BJ (cell line): ENCODE data around the gene ADGRG3. TPM values are rescaled to one million over a fixed set of nuclear protein-coding genes. Genes with fewer than 3 reads are reported as not detected.

Experiments used
- CTCF ChIA-PET: fragments of 350-600 bp; formaldehyde crosslinking; extraction: SDS; loops from one replicate; lab custom pipeline; 2021; ENCODE audit warnings: antibody characterized with exemption, inconsistent platforms; lab: Yijun Ruan, JAX
- POLR2A ChIA-PET: fragments of 300-600 bp; sonication (Branson Sonifier 250); formaldehyde crosslinking; extraction: SDS; loops from one replicate; lab custom pipeline; 2021; ENCODE audit warnings: antibody characterized with exemption; lab: Charles Lee
- DNase-seq: peaks from one replicate; pipeline ENCODE4 v3.0.0-alpha.2; 2011; ENCODE audit warnings: low read depth
- H3K27me3 ChIP-seq: 2 replicates; pipeline ENCODE4 v1.6.0; 2011; ENCODE audit warnings: low read length; ENCODE audit not compliant: control insufficient read depth, insufficient read depth
- H3K36me3 ChIP-seq: 2 replicates; pipeline ENCODE4 v1.5.1; 2011; ENCODE audit warnings: low read length; ENCODE audit not compliant: control insufficient read depth, insufficient read depth
- H3K4me3 ChIP-seq: 2 replicates; pipeline ENCODE4 v1.5.1; 2011; ENCODE audit warnings: low read depth, mild to moderate bottlenecking, control low read depth, low read length
- CTCF ChIP-seq: IDR thresholded peaks from 2 replicates; pipeline ENCODE4 v1.5.1; 2011; ENCODE audit warnings: low read depth, mild to moderate bottlenecking, control low read depth, inconsistent platforms, low read length, moderate library complexity; ENCODE audit not compliant: insufficient read depth
- polyA plus RNA-seq: library from polyadenylated mRNA; depleted of rRNA; stranded (reverse); fragments of >200 nt; gene quantifications from 2 replicates; pipeline ENCODE4 v1.2.3, GENCODE V29; 2011

ADGRG3 gene
- polyA plus RNA-seq, 1 experiment: not detected

DNA sequence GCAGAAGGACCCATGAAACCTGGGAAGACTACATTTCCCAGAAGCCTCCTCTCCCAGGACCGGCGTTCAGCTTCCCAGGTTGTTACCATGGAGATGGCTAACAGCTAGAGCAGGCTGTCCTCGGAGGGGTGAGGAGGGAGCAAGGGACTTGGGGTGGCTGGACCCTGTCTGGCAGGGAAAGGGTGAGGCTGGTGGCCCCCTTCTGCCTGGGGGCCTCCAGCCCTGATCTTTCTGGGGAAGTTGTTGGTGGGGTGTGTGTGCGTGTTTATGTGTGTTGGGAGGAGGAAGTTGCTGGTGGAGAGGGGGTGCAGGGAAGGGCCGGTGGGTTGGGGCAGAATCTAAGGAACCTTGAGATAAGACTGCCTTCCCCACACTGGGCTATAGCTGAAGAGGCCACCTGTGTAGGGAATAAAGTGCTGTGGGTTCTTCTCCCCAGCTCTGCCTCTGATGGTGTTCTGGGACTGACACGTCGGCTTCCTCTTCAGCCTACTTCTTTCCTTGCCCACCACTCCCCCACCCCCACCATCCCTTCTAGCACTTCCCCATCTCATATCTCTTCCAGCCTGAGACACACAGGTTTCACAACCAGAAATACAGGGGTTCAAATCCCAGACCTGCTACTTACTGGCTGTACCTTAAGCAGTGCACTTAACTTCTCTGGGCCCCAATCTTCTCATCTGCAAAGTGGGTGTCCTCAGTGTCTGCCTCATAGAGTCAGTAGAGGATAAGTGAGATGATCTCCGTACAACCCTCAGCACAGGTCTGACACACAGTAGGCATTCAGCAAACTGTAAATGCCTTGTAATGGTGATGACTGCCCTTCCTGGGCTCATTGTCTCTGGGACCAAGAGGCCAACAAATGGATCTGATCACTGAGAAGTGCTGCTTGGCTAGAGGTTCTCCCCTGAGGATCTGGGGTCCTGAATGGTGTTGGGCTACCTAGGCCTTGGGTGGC lies 26.9 kb downstream of the ADGRG3 start, which contains the start of gene DRC7:
Gene DRC7, plus strand, starts transcription at position 82 of the 955 bp plus-strand sequence. CDS start 3,144 bp downstream, outside the sequence.
- TF ChIP-seq CTCF: no peak

DNA sequence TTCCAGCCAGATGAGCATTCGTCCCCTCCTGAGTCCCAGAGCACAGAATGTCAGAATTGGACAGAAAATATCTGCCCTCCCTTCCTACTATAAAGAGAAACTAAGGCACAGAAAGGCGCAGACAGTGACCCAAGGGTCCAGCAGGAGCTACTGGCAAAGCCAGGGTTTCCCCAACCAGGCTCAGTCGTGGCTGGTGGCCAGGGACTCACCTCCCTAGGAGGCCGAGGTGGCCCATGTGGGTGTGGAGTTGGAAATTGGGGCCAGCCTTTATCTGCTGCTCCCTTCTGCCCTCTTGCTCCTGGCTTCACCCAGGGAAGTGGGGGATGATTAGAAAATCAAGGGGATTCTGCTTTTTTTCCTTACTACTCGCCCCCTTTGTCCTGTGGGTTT lies 27.6 kb downstream of the ADGRG3 start:
- no peak overlapping the region for H3K4me3 ChIP-seq
- ChIA-PET CTCF (no interaction called here), POLR2A (no interaction called here)

More for the DNA sequence above, 26.9 kb downstream of the ADGRG3 start, which contains the start of gene DRC7:
- no peak within 1 kb of the TSS for H3K4me3 ChIP-seq
- ChIA-PET CTCF (interaction anchor here (0.7 kb wide), 1 partner anchor 12 kb away, joined by 3 read pairs; no protein-coding TSS in a partner anchor), POLR2A (no interaction called here)
- H3K27me3 ChIP-seq: peaks cover 7% of the 10 kb centered on the region
- DNase-seq: no peak
- H3K36me3 ChIP-seq: no peaks in the 10 kb centered on the region

GRCh38 chr16:57696240-57696639 lies 28.1 kb downstream of the ADGRG3 start:
- no peaks in the 10 kb centered on the region for H3K36me3 ChIP-seq
- ChIA-PET CTCF (no interaction called here), POLR2A (no interaction called here)
- TF ChIP-seq CTCF: no peak
- no peak for DNase-seq
- H3K4me3 ChIP-seq: no peak overlapping the region
- H3K27me3 ChIP-seq: peaks cover 7% of the 10 kb centered on the region

More for the DNA sequence above, 27.6 kb downstream of the ADGRG3 start:
- no peak for TF ChIP-seq CTCF
- H3K36me3 ChIP-seq: no peaks in the 10 kb centered on the region
- peaks cover 7% of the 10 kb centered on the region for H3K27me3 ChIP-seq
- no peak for DNase-seq

DNA sequence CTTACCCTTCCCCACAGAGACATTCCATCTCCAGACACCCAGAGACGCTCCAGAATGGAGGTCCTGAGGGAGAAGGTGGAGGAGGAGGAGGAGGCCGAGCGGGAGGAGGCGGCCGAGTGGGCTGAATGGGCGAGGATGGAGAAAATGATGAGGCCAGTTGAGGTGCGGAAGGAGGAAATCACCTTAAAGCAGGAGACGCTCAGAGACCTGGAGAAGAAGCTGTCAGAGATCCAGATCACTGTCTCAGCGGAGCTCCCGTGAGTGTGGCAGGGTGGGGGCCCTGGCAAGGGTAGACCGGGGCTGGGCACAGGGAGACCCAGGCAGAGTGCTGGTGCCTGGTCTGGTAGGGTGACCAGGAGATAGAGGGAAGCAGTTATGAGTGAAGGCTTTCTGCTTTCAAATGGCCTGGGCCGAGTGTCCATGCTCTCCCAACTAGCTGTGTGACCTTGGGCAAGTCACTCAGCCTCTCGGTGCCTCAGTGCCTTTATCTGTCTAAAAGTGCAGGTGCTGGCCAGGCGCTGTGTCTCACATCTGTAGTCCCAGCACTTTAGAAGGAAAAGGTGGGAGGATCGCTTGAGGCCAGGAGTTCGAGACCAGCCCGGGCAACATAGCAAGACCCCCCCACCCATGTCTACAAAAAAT lies 29.9 kb downstream of the ADGRG3 start:
- no peak for DNase-seq
- ChIA-PET CTCF (interaction anchor here (1.2 kb wide), 1 partner anchor 50 kb away, joined by 3 read pairs; no protein-coding TSS in a partner anchor), POLR2A (no interaction called here)
- Histone ChIP-seq H3K36me3 (no peaks in the 10 kb centered on the region), H3K4me3 (no peak overlapping the region), H3K27me3 (peaks cover 7% of the 10 kb centered on the region)
- no peak for TF ChIP-seq CTCF
